H9 (cell line): Measurements from ENCODE around the gene CACNA1D. TPM values are rescaled to one million over a fixed set of nuclear protein-coding genes. Genes with fewer than 3 reads are reported as not detected.

Experiments
- DNase-seq: peaks from one replicate; pipeline ENCODE4 v3.0.0-alpha.2; 2017
- H2AFZ ChIP-seq: one replicate; pipeline ENCODE4 v1.6.1; 2013; ENCODE audit warnings: mild to moderate bottlenecking, low read length, control low read depth, moderate library complexity
- H2AK5ac ChIP-seq: 2 replicates; pipeline ENCODE4 v1.6.1; 2013; ENCODE audit warnings: low read length, control low read depth, mixed read lengths; ENCODE audit not compliant: insufficient read length
- H2BK120ac ChIP-seq: one replicate; pipeline ENCODE4 v1.6.1; 2013; ENCODE audit warnings: low read depth, mild to moderate bottlenecking, low read length, control low read depth, inconsistent platforms; ENCODE audit not compliant: poor library complexity, severe bottlenecking
- H2BK12ac ChIP-seq: 2 replicates; pipeline ENCODE4 v1.6.1; 2013; ENCODE audit warnings: low read length, control low read depth, mixed read lengths, low read depth; ENCODE audit not compliant: insufficient read length
- H2BK15ac ChIP-seq: 2 replicates; pipeline ENCODE4 v1.6.1; 2013; ENCODE audit warnings: low read depth, low read length, control low read depth
- H2BK20ac ChIP-seq: one replicate; pipeline ENCODE4 v1.6.1; 2013; ENCODE audit warnings: low read depth, mild to moderate bottlenecking, low read length, control low read depth, inconsistent platforms; ENCODE audit not compliant: poor library complexity, severe bottlenecking
- H2BK5ac ChIP-seq: 2 replicates; pipeline ENCODE4 v1.6.1; 2013; ENCODE audit warnings: low read length, control low read depth, mixed read lengths; ENCODE audit not compliant: insufficient read length
- H3K14ac ChIP-seq: 2 replicates; pipeline ENCODE4 v1.6.1; 2013; ENCODE audit warnings: low read length, control low read depth; ENCODE audit not compliant: insufficient read depth
- H3K18ac ChIP-seq: 2 replicates; pipeline ENCODE4 v1.6.1; 2013; ENCODE audit warnings: low read depth, mild to moderate bottlenecking, mixed read lengths, low read length, control low read depth; ENCODE audit not compliant: insufficient read length
- H3K23ac ChIP-seq: 2 replicates; pipeline ENCODE4 v1.6.1; 2013; ENCODE audit warnings: low read length, control low read depth, mixed read lengths, low read depth; ENCODE audit not compliant: insufficient read length
- H3K23me2 ChIP-seq: 2 replicates; pipeline ENCODE4 v1.6.1; 2013; ENCODE audit warnings: low read depth, mild to moderate bottlenecking, mixed read lengths, low read length, control low read depth; ENCODE audit not compliant: insufficient read length, poor library complexity, severe bottlenecking
- H3K27ac ChIP-seq: 2 replicates; pipeline ENCODE4 v1.5.1; 2013; ENCODE audit warnings: low read length, control low read depth, mixed read lengths, low read depth; ENCODE audit not compliant: insufficient read length
- H3K27me3 ChIP-seq: 2 replicates; pipeline ENCODE4 v1.6.1; 2013; ENCODE audit warnings: low read length, control low read depth, inconsistent platforms; ENCODE audit not compliant: insufficient read depth
- H3K4ac ChIP-seq: 2 replicates; pipeline ENCODE4 v1.6.1; 2013; ENCODE audit warnings: low read depth, mild to moderate bottlenecking, control low read depth, inconsistent platforms, low read length, moderate library complexity
- H3K4me1 ChIP-seq: 2 replicates; pipeline ENCODE4 v1.6.1; 2013; ENCODE audit warnings: low read length, control low read depth, inconsistent platforms; ENCODE audit not compliant: insufficient read depth
- H3K4me2 ChIP-seq: 2 replicates; pipeline ENCODE4 v1.6.1; 2013; ENCODE audit warnings: low read length, control low read depth, mixed read lengths; ENCODE audit not compliant: insufficient read length, insufficient read depth
- H3K56ac ChIP-seq: 2 replicates; pipeline ENCODE4 v1.6.1; 2013; ENCODE audit warnings: low read depth, mild to moderate bottlenecking, mixed read lengths, low read length, control low read depth; ENCODE audit not compliant: insufficient read length
- H3K79me1 ChIP-seq: 2 replicates; pipeline ENCODE4 v1.6.1; 2013; ENCODE audit warnings: low read depth, mild to moderate bottlenecking, moderate library complexity, low read length, control low read depth, inconsistent platforms; ENCODE audit not compliant: insufficient read depth, poor library complexity, severe bottlenecking
- H3K79me2 ChIP-seq: 2 replicates; pipeline ENCODE4 v1.6.1; 2013; ENCODE audit warnings: low read length, control low read depth, inconsistent platforms; ENCODE audit not compliant: insufficient read depth
- H3K9ac ChIP-seq: 2 replicates; pipeline ENCODE4 v1.6.1; 2013; ENCODE audit warnings: low read length, control low read depth, mixed read lengths; ENCODE audit not compliant: insufficient read length; ENCODE audit errors: extremely low read depth
- H3K9me3 ChIP-seq: one replicate; pipeline ENCODE4 v1.6.1; 2013; ENCODE audit warnings: low read depth, low read length, inconsistent platforms; ENCODE audit not compliant: control insufficient read depth
- H3T11ph ChIP-seq: one replicate; pipeline ENCODE4 v1.6.1; 2013; ENCODE audit warnings: mild to moderate bottlenecking, low read length, control low read depth, inconsistent platforms
- H4K20me1 ChIP-seq: one replicate; pipeline ENCODE4 v1.6.1; 2013; ENCODE audit not compliant: control insufficient read depth, insufficient read length, insufficient read depth
- H4K5ac ChIP-seq: 2 replicates; pipeline ENCODE4 v1.6.1; 2013; ENCODE audit warnings: low read depth, mild to moderate bottlenecking, mixed read lengths, low read length, control low read depth; ENCODE audit not compliant: insufficient read length
- H4K8ac ChIP-seq: replicated peaks from 2 replicates; pipeline ENCODE4 v1.6.1; 2013; ENCODE audit warnings: low read length, control low read depth, mixed read lengths, low read depth; ENCODE audit not compliant: insufficient read length
- H4K91ac ChIP-seq: 2 replicates; pipeline ENCODE4 v1.6.1; 2013; ENCODE audit warnings: low read depth, mild to moderate bottlenecking, moderate library complexity, mixed read lengths, low read length, control low read depth; ENCODE audit not compliant: insufficient read length
- H3K27ac Mint-ChIP-seq, 3 experiments: 2 replicates in 2 of 3; 3 replicates in 1 of 3; pipeline ENCODE4 v1.8.0; 2020 to 2021; ENCODE audit warnings: mixed read lengths in 3 of 3, mild to moderate bottlenecking in 1 of 3, moderate library complexity in 1 of 3
- H3K27me3 Mint-ChIP-seq: 2 replicates; pipeline ENCODE4 v1.8.0; 2021; ENCODE audit warnings: low read depth, mild to moderate bottlenecking, moderate library complexity, mixed read lengths
- H3K36me3 Mint-ChIP-seq, 3 experiments: 2 replicates in 2 of 3; 3 replicates in 1 of 3; pipeline ENCODE4 v1.8.0; 2020 to 2021; ENCODE audit warnings: low read depth in 3 of 3, mixed read lengths in 3 of 3; ENCODE audit not compliant: insufficient read depth in 1 of 3
- H3K4me1 Mint-ChIP-seq, 2 experiments: 2 replicates each; pipeline ENCODE4 v1.8.0; 2020; ENCODE audit warnings: mixed read lengths in 2 of 2
- H3K4me3 Mint-ChIP-seq, 2 experiments: 2 replicates in 1 of 2; 3 replicates in 1 of 2; pipeline ENCODE4 v1.8.0; 2020 to 2021; ENCODE audit warnings: mild to moderate bottlenecking in 2 of 2, mixed read lengths in 2 of 2, moderate library complexity in 1 of 2
- H3K9me3 Mint-ChIP-seq, 2 experiments: 2 replicates in 1 of 2; 3 replicates in 1 of 2; pipeline ENCODE4 v1.8.0; 2020; ENCODE audit warnings: mild to moderate bottlenecking in 2 of 2, mixed read lengths in 2 of 2, moderate library complexity in 1 of 2
- CTCF ChIP-seq: fragments of 200-600 bp; sonication (generic); conservative IDR thresholded peaks from 3 replicates; pipeline ENCODE4 v1.8.0; 2021; ENCODE audit warnings: antibody characterized with exemption, mild to moderate bottlenecking
- WGBS: extraction: QIAGEN DNeasy Blood & Tissue Kit; methylation state at CpG from one replicate; pipeline ENCODE4 v1.1.7; 2013; ENCODE audit warnings: missing lambda C conversion rate, low lambda C conversion rate, mixed read lengths; ENCODE audit not compliant: insufficient read length; ENCODE audit errors: extremely low coverage; 5-methylcytosine and 5-hydroxymethylcytosine counted together
- total RNA-seq: library from RNA; stranded (reverse); gene quantifications from 2 replicates; pipeline ENCODE4 v1.2.1, GENCODE V29; 2021

CACNA1D gene
- total RNA-seq, 1 experiment from 2014 or later = 3.5 TPM

DNA sequence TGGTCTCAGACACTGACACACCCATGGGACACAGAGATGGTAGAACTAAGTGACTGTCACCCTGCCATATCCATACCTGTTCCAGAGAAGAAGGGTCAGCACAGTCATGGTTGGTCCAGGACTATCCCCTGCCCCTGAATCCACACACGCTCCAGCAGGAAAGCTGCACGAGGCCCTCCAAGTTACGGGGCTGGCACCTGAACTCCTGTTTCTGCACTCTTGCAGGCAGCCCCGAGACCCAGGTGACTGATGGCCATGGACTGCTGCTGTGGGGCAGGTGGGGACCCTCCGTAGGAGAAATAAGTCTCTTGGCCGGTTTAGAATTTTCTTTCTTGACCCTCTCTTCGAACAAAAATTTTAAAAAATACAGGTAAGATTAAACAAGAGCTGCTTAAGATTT is 321.2 kb downstream of the CACNA1D start:
- H3K36me3 Mint-ChIP-seq = peaks cover 0 to 31% (median 18%) of the 10 kb centered on the region in 3 experiments; a peak in 6 of 7 replicates

More for the DNA sequence above, 321.2 kb downstream of the CACNA1D start:
- Histone ChIP-seq H2BK20ac (no peak overlapping the region), H3K27me3 (no peaks in the 10 kb centered on the region), H4K8ac (no peak overlapping the region), H3K79me2 (no peaks in the 10 kb centered on the region), H4K20me1 (no peaks in the 10 kb centered on the region), H4K91ac (no peak overlapping the region), H3K14ac (no peak overlapping the region), H3K56ac (no peak overlapping the region), H4K5ac (no peak overlapping the region), H2BK5ac (no peak overlapping the region), H3K27ac (no peak overlapping the region), H3K4ac (no peak overlapping the region), H2BK15ac (no peak overlapping the region), H2BK12ac (no peak overlapping the region), H2AK5ac (no peak overlapping the region), H2BK120ac (no peak overlapping the region), H3K23ac (no peak overlapping the region), H3K9me3 (no peaks in the 10 kb centered on the region), H3K9ac (no peak overlapping the region), H2AFZ (no peak overlapping the region), H3K4me2 (no peak overlapping the region), H3K23me2 (no peaks in the 10 kb centered on the region), H3K18ac (no peak overlapping the region), H3K79me1 (no peaks in the 10 kb centered on the region), H3T11ph (no peak overlapping the region), H3K4me1 (no peaks in the 10 kb centered on the region)
- H3K9me3 Mint-ChIP-seq = no peaks in the 10 kb centered on the region
- WGBS = no CpG with 5 or more reads among the region's 7 CpGs
- no peak for DNase-seq
- no peak overlapping the region for H3K4me3 Mint-ChIP-seq
- no peaks in the 10 kb centered on the region; a peak in 1 of 4 replicates for H3K4me1 Mint-ChIP-seq
- TF ChIP-seq CTCF = no peak
- H3K27me3 Mint-ChIP-seq = no peaks in the 10 kb centered on the region; the same call in 1 of the 2 replicates
- no peak overlapping the region; a peak in 1 of 7 replicates for H3K27ac Mint-ChIP-seq
